ENCODE results near the gene TRIAP1. TPM values are rescaled to one million over a fixed set of nuclear protein-coding genes. Genes with fewer than 3 reads are reported as not detected.

TRIAP1 gene
- total RNA-seq, 1 donor from 2014 or later, result 14.4 TPM

DNA sequence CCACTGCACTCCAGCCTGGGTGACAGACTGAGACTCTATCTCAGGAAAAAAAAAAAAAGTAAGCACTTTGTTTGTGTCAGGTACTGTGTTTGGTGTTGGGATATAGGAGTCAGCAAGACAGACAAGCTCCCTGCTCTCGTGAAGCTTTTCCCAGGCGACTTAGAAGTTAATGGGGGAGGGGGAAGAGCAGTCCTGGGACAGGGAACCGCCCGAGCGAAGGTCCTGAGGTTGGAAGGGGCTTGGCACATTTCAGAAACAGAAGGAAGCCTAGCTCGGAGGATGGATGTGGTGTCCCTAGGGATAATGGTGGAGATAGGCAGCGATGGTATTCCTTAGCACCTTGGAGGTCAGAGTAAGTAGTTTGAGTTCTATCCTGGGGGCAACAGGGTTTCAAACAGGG is 16.8 kb downstream of the TRIAP1 start:
- no peak for DNase-seq

DNA sequence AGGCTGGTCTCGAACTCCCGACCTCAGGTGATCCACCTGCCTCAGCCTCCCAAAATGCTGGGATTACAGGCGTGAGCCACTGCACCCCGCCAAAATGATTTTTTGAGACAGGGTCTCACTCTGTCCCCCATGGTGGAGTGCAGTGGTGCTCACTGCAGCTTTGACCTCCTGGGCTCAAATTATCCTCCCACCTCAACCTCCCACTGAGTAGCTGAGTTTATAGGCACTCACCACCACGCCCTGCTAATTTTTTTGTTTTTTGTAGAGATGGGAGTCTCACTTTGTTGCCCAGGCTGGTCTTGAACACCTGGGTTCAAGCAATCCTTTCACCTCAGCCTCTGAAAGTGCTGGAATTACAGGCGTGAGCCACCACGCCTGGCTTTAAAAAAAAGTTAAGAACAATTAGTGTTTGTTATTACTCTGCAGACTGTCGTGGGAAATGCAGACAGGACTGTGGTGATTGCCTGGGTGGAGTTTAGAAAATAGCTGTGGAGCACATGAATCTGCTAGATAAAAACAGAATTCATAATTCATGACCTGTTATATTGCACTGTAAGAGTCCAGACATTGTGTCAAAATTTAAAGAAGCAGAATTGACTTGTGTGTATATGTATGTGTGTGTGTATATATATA is 17.5 kb downstream of the TRIAP1 start:
- no peak for DNase-seq

DNA sequence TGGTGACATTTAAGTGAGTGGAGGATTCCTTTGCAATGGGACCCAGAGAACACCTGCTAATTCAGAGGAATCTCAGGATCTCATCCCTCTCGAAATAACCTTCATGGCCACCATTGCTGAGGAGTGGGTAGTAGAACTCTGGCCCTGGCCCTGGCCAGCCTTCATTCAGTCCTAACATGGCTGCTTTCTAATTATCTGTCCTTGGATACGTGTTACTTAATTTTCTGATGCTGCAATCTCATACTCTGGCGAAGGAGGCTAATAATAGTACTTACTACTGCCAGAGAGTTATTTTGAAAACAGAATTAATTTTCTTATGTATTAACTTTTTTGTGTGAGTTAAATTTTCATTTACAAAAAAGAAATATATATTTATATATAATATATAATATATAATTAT is 20.4 kb downstream of the TRIAP1 start:
- DNase-seq, result no peak

DNA sequence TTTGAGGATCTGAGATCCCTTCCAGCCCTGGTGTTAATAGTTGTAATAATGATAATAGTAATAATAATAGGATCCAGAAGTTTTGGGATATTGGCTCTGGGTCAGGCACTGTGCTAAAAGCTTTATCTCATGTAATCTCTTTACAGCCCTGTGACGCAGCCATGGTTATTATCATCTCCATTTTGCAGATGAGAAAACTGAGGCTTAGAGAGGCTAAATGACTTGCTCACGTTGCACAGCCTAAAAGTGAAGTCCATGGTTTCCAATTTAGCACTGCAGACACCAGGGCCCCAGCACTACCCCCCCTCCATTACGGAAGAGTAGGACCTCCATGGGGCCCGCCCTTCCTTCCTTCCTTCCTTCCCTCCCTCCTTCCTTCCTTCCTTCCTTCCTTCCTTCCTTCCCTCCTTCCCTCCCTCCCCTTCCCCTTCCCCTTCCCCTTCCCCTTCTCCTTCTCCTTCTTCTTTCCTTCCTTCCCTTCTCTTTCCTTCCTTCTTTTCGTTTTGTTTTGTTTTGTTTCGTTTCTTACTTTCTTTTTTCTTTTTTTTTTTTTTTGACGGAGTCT is 23.2 kb downstream of the TRIAP1 start:
- no peak for DNase-seq

DNA sequence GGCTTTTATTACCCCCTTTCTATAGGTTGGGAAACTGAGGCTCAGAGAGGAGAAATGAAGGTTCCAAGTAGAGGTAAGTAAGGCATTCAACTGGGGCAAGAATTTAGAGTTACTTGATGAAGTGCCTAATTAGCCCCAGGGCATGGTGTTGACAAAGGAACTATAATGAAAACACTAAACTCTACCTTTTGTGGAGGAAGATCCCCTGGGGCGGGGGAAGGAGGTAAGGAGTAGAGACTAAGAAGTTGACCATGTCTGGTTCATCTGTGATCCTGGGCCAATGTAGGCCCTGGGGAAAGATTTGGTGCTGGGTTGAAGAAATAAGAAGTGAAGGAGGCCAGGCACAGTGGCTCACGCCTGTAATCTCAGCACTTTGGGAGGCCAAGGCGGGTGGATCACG is 24.5 kb downstream of the TRIAP1 start:
- DNase-seq, result no peak

DNA sequence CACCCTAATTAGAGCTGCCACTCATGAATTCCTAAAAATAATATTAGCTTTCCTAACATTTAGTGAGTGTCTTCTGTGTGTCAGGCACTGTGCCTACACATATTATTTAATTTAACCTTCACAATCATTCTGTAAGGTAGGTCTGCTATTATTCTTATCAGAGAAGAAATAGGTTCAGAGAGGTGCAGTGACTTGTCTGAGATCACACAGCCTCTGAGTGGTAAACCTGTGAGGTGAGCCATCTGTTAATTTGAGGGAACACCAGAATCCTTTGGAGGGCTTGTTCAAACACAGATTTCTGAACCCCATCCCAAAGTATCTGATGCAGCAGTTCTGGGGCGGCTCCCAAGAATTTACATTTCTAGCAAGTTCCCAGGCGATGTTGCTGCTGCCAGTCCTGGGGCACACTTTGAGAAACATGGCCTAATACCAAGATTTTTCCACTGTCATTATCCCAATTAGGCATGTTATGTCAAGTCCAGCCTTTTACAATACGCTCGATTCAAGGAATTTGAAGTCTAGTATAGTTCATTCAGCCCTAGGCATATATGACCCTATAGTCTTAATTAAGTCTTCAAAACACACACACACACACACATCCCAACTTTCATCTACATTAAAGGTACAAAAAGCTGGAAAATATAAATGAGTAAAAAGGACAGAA is 28.1 kb downstream of the TRIAP1 start:
- no peak for DNase-seq

DNA sequence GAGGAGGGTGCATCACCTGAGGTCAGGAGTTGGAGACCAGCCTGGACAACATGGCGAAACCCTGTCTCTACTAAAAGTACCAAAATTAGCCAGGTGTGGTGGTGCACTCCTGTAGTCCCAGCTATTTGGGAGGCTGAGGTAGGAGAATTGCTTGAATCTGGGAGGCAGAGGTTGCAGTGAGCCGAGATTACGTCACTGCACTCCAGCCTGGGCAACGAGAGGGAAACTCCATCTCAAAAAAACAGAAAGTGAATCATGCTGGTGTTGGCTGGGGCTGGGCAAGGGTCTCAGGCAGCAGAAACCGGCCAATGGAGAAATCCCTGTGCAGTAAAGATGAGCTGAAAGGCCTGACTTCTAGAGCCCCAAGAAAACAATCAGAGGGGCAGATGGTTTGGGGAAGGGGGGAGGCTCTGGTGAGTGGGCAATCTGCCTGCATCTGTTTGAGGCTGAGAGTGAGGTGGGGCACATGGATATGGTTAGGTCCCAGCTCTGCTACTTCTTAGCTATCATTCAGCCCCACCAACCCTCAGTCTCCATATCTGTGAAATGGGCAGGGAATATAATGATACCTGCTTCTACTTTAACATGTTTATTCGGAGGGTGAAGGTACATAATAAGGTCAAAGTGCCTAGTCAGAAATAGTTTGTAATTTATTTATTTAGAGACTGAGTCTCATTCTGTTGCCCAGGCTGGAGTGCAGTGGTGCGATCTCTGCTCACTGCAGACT is 29.5 kb downstream of the TRIAP1 start:
- no peak for DNase-seq

DNA sequence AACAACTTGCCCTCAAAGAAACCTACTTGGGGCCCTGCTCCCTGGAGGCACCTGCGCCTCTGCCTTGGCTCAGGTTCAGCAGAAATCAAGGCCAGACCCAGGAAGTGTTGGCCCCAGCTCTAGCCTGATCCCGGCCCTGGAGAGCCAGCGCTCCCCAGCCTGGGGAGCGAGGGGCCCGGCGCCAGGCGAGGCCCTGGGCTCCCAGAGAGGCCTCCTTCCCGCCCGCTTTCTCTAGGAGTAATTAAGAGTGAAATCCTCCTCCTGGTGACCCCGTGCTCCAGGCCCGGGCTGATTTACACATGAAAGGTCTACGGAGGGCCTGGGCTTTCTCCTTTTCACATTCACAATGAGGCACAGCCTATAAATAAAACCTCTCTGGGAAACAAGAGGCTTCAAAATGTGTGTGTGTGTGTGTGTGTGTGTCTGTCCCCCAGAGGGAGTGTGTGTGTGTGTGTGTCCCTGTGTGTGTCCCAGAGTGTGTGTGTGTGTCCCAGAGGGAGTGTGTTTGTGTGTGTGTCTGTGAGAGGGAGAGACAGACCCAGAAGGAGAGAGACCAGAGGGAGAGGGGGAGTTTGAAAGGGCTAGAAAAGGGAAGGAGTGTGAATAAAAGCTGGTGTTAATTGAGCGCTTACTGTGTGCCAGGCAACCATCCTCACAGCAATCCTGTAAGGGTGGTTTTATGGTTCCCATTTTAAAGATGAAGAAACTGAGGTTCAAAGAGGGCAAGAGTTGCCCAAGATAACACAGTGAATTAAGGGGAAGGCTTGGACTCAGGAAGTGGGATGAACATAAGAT is 32.1 kb downstream of the TRIAP1 start:
- no peak for DNase-seq

DNA sequence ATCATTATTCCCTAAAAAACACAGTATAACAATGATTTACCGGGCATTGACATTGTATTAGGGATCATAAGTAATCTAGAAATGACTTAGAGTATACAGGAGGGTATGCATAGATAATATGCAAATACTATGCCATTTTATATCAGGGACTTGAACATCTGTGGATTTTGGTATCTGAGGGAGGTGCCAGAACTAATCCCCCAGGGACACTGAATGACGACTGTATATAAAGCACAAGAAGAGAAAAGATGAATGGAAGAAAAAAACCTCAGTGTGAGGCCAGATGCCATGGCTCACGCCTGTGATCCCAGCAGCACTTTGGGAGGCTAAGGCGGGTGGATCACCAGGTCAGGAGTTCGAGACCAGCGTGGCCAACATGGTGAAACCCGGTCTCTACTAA is 33.8 kb downstream of the TRIAP1 start:
- DNase-seq, result no peak

DNA sequence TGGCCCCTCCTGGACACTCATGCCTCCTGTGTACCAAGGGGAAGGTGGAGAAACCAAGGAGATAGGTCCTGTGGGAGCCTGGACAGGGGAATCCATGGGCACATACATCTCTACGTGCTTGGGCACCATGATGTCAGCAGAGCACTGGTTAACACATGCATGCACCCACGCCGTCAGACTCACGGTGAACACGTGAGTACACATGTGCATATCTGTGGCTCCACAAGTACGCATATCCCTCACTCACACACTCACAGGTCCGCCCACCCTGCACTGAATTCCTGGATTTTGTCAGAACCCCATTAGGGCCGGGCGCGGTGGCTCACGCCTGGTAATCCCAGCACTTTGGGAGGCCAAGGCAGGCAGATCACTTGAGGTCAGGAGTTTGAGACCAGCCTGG is 37.4 kb downstream of the TRIAP1 start:
- DNase-seq, result no peak

DNA sequence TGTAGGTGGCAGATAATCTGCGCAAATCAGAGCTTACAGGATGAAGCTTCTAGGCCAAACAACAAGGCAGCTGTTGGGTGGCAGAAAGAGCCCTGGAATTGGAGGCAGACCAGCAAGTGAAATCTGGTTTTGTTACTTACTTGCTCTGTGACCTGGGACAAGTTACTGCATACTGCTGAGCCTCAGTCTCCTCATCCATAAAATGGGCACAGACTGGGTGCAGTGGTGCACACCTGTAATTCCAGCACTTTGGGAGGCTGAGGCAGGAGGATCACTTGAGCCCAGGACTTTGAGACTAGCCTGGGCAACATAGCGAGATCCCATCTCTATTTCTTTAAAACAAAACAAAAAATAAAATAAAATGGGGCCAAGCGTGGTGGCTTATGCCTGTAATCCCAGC is 39.6 kb downstream of the TRIAP1 start:
- no peak for DNase-seq

DNA sequence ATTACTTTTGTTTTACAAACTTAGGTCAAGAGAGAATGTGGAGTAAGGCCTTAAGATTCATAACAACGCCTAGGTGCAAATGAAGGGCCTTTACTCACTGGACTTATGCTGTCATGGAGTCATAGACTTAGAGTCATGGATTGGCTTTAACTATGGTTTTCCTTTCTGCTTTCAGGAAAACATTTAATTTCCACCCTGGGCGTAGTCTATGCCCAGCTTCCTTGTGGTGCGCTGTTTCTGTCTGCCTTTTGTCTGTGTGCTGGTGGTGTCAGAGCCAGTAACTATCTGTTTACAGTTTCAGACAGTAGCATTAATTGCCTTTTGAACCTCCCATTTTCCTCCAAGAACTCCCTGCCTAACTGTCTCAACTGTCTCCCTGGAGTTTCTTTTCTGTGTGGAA is 40.1 kb downstream of the TRIAP1 start:
- DNase-seq, result no peak

DNA sequence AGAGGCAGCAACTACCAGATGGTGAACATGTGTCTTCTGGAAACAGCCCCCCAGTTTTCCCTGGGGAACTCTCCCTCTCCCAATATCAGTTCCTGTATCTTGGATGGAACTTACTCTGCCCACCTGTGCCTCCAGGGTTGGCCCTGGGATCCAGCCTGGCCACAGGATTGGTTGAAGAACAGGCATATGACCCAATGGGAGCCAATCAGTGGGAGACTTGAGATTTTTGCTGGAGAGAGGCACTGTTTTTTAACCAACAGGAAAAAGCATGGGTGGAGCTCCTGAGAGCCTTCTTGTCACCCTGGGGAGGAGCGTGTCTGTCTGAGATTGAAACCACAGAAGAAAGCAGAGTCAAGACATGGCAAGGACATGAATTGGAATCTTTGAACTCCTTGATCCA is 41.9 kb downstream of the TRIAP1 start:
- DNase-seq, result no peak

DNA sequence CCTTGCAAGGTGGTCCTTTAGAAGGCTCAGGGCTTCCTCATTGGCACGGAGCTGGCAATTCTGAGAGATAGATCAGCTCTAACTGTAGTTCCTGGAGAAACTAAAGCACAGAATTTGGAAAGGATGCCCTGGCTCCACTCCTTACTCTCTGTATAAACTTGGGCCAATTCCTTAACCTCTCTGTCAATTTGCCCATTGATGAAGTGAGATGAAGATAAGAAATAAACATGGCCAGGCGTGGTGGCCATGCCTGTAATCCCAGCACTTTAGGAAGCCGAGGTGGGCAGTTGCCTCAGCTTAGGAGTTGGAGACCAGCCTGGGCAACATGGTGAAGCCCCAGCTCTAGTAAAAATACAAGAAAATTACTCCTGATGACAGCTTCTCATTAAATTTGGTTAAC is 42.3 kb downstream of the TRIAP1 start:
- no peak for DNase-seq

DNA sequence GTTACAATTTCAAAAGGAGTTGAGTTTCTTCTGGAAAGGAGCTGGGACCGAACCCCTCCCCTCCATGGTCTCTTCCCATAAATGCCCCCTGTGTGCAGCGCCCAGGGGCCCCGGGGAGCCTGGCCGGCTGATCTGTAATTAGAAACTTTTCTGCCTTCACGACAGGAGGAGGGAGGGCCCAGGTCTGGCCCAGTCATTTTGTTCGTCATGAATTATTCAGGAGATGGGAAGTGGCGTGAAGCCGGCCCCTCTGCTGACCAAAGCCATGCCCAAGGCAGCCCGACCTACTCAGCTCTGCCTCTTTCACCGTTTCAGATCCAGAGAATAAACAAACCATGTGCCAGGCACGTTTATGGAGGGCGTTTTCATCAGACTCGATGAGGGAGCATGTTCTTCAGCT is 44.0 kb downstream of the TRIAP1 start:
- no peak for DNase-seq

DNA sequence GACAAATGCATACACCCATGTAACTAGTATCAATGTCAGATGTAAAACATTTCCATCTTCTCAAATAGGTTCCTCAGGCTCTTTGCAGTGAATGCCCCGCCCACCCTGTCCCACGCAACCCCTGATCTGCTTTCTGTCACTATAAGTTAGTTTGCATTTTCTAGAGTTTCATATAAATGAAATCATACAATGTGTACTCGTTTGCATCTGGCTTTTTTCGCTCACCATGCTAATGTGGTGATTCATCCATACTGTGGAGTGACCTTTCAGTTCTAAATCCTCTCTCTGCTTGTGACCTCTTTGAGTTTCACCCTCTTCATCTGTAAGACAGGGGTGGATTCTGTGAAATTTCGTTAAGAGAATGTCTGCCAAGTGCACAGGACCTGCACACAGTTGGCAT is 46.7 kb downstream of the TRIAP1 start:
- DNase-seq, result no peak

DNA sequence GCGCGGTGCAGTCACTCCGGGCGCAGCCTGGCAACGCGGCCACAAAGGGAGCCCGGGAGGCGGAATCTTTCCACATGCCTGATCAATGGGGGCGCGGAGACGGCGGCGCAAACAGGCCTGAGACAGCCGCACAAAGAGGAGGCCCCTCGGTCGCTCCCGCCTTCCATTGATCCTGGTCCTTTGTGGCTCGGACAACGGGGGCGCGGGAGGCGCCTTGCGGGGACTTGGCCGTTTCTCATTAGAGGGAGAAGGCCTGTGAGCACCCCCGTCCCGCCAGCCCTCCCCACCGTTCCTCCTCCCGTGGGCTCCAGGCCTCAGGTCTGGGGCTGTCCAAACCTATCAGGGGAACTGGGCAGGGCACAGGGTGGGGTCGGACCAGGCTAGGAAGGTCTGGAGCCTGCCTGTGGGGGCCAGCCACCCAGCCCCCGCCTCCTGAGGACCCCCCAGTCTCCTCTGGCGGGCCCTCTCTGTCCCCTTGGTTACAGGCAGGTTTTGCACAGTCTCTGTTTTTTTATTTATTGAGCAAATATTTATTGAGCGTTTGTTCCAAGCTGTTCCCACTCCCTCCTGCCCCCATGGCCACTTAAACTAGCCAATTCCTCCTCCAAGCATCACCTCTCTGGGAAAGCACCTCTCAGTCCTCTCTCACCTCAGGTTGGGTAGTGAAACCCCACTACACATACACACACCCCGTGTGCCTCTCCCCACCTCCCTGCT is 48.2 kb downstream of the TRIAP1 start:
- DNase-seq, result no peak

DNA sequence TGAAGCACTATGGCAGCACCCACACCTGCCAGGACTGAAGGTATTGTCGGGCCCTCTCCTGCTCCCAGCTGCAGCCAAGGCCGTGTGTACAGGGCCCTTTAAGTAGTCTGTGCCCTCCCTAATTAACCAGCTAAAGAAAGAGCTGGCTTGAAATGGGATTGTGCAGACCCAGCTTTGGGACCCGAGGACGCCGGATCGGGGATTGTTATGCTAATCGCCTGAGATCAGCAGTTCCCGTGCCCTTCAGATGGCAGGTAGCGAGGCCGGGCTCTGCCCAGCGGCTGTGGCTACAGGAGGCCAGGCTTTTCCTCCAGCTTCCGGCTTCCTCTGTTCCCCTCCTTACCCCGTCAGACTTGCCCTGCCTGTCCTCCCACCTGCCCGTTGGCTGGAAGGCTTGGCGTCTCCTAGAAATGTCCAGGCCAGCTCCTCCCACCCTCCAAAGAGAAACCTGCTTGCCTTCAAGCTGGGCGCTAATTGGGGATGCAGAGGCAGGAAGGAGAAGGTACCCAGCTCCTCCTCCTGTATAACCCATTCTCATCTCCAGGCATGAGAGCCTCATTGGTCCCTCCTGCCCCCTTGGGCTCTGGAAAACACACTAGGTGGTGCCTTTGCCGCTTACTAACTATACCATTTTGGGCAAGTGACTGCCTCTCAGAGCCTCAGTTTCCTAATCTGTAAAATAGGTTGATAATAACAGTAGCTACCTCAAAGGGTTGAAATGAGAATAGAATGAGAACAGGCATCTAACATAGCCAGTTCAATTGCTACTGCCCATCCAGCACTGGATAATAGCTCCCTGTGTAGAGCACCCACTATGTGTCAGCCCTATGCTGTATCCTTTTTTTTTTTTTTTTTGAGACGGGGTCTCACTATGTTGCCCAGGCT is 51.5 kb downstream of the TRIAP1 start:
- no peak for DNase-seq

Measured in skin of body (tissue), 2 donors.